GM18868 (cell line): ENCODE results near the gene ZNF518B.

Source experiments
- ATAC-seq: cut with Tn5 transposase; IDR thresholded peaks from one replicate; pipeline ENCODE4 v1.9.1; 2021; ENCODE audit warnings: mild to moderate bottlenecking, moderate library complexity; ENCODE audit not compliant: unreplicated experiment

The ZNF518B gene

GRCh38 chr4:10457255-10457801 lies at the start of gene ZNF518B:
Gene ZNF518B, minus strand, starts transcription at chr4:10457426. Its CDS starts 11,098 bp downstream, at chr4:10446328.
- peak; percentile 76 for ATAC-seq

- no peak for ATAC-seq
Measured at GRCh38 chr4:10506077-10506476, 48.9 kb upstream of the ZNF518B start.

- ATAC-seq = no peak
Measured at GRCh38 chr4:10504570-10505179, 47.4 kb upstream of the ZNF518B start.

- no peak for ATAC-seq
Measured at GRCh38 chr4:10502717-10503116, 45.5 kb upstream of the ZNF518B start.

- no peak for ATAC-seq
Measured at GRCh38 chr4:10500776-10501175, 43.5 kb upstream of the ZNF518B start.

- ATAC-seq = no peak
Measured at GRCh38 chr4:10496200-10496599, 39.0 kb upstream of the ZNF518B start.

GRCh38 chr4:10495651-10496050 lies 38.4 kb upstream of the ZNF518B start:
- no peak for ATAC-seq

- ATAC-seq = no peak
Measured at GRCh38 chr4:10492464-10492863, 35.2 kb upstream of the ZNF518B start.

GRCh38 chr4:10491401-10491800 lies 34.2 kb upstream of the ZNF518B start:
- no peak for ATAC-seq

GRCh38 chr4:10490996-10491395 lies 33.8 kb upstream of the ZNF518B start:
- ATAC-seq = no peak

- ATAC-seq = no peak
Measured at GRCh38 chr4:10482913-10483312, 25.7 kb upstream of the ZNF518B start.

GRCh38 chr4:10480616-10481015 lies 23.4 kb upstream of the ZNF518B start:
- no peak for ATAC-seq

- no peak for ATAC-seq
Measured at GRCh38 chr4:10478621-10479020, 21.4 kb upstream of the ZNF518B start.

GRCh38 chr4:10470505-10470904 lies 13.3 kb upstream of the ZNF518B start:
- no peak for ATAC-seq

- ATAC-seq = no peak
Measured at GRCh38 chr4:10466161-10466560, 8.9 kb upstream of the ZNF518B start.

- no peak for ATAC-seq
Measured at GRCh38 chr4:10462876-10463275, 5.7 kb upstream of the ZNF518B start.

GRCh38 chr4:10461850-10462400 lies 4.7 kb upstream of the ZNF518B start:
- ATAC-seq = no peak

GRCh38 chr4:10461091-10461849 lies 4.0 kb upstream of the ZNF518B start:
- peak; percentile 70 for ATAC-seq

GRCh38 chr4:10460313-10461047 lies 3.3 kb upstream of the ZNF518B start:
- ATAC-seq = no peak

GRCh38 chr4:10459305-10459704 lies 2.1 kb upstream of the ZNF518B start:
- ATAC-seq = no peak

- no peak for ATAC-seq
Measured at GRCh38 chr4:10458177-10458576, 951 bp upstream of the ZNF518B start.
